NCI-H345 (cell line): ENCODE results near the gene SLC25A43.

Source experiments
- DNase-seq: peaks from one replicate; lab custom pipeline; 2025; lab: John Stamatoyannopoulos, UW

SLC25A43 gene

DNA sequence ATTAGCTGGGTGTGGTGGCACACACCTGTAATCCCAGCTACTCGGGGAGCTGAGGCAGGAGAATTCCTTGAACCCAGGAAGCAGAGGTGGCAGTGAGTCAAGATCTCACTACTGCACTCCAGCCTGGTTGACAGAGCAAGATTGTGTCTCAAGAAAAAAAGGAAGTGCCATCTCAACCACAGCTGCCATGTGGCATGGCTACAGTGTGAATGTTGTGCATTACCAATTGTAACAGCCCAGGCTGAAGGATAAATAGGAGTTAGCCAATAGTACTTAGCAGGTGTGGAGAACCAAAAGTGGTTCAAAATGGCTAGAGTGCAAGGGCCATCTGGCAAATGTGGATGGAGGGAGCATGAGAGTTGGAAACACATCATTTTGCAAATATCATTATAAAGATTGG is 98.0 kb downstream of the SLC25A43 start:
- DNase-seq: no peak

DNA sequence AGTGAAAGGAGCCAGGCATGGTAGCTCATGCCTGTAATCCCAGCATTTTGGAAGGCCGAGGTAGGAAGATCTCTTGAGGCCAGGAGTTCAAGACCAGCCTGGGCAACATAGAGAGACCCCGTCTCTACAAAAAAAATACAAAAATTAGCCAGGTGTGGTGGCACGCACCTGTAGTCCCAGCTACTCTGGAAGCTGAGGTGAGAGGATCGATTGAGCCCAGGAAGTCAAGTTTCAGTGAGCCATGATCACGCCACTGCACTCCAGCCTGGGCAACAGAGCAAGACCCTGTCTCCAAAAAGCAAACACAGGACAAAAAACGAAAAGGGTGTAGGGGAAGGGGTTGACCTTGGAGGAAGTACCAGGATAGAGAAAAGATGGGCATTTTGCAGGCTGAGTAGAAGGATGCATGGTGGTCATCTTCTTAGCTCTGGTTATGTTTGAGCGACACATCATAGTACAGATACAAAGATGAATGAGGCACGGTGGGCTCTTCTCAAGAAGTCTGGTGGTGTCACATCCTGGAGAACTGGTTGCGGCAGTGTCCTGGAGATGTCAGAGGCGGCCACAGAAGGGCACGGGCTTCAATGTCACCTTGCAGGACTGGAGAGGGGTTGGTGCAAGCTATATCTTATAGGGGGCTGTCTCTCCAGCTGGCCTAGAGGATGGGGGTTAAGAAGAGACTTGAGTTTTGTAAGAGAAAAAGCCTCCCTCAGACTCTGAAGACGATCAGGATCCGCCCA is 101.1 kb downstream of the SLC25A43 start:
- DNase-seq: no peak

DNA sequence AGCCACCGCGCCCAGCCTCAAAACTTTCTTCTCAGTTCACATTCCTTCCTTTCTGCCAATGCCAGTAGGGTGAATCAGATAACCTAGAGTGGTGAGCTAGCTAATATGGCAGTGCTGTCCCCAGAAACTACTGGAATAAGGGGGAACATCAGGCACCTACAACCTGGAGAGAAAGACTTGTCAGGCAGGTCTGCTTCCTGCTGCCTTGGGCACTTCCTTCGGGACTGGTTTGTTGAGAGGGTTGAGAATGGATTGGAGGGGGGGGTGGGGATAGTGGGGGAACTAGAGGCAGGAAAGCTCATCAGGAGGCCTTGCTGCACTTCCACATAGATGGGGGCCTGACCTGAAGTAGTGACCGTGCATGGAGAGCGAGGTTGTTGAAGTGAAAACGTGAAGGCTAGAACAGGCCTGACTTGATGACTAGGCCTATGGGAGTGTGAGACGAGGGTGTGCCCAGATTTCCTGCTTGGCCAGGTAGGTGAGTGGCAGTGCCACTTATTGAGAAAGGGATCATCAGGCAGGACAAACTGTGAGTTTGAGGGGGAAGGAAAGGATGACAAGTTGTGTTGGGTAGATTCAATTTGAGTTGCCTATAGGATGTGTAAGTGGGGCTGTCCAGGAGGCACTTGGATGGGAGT is 102.5 kb downstream of the SLC25A43 start:
- DNase-seq: no peak

DNA sequence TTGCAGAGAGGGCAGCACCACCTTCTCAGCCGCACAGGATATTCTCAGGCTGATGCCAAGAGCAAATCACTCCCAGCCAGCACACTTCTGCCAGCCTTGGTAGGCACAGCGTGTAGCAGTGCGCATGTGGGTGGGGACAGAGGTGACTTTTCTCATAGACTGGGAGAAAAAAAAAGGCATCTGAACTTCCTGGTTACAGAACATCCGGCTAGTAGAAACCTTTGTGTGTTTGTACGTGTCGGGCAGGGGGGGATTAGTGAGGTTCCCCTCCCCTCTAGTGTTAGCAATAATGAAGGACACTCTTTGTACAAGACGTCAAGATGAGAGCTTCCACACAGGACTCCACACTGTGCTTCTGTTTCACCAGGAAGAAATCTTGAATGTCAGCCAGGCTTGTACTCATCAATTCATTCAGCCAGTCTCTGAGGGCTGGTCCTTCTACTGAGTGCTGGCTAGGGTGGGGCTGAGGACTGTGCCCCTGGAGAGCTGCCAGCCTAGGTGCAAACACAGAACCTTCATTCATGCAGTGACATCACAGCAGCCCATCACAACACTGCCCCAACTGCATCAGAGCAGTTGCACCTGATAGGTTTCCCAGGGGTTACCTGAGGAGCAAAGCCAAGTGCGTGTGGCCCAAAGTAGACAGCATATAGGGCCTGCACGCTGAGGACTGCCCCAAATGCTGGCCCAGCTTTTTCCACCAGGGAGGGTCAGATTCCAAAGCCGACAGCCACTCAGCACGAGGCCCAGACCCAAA is 103.8 kb downstream of the SLC25A43 start:
- DNase-seq: peak; percentile 94

DNA sequence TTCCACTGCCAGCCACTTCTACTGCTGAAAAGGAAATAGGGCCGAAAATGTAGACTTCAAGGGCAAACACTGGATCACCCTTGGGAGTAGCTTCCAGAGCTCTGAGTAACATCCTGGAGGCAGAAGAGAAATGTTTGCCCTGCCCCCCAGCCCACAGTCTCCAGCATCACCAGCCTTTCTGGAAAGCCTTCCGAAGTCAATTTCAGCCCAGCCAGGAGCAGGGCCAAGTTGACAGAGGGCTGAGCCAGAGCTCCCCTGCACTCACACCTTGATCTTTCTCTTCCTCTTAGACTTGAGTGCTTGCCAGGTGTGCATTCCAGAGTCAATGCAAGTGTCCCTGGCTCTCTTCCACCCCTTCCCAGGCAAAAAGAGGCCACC is 104.3 kb downstream of the SLC25A43 start:
- DNase-seq: no peak
